NCI-H1694 (cell line): ENCODE data around the gene TBX15.

Experiments
- DNase-seq: peaks from one replicate; lab custom pipeline; 2025; lab: John Stamatoyannopoulos, UW

TBX15 gene

GRCh38 chr1:118984722-118985639, 3.2 kb downstream of the TBX15 start:
- DNase-seq = no peak

- DNase-seq = no peak
These were observed 3.9 kb downstream of the TBX15 start for GRCh38 chr1:118984086-118984721.

- DNase-seq = no peak
These were observed 4.5 kb downstream of the TBX15 start for GRCh38 chr1:118983558-118984041.

- no peak for DNase-seq
These were observed 5.2 kb downstream of the TBX15 start for GRCh38 chr1:118982821-118983557.

GRCh38 chr1:118982266-118982665, 5.9 kb downstream of the TBX15 start:
- no peak for DNase-seq

- DNase-seq = no peak
These were observed 6.7 kb downstream of the TBX15 start for GRCh38 chr1:118981436-118981835.

- DNase-seq = no peak
These were observed 8.2 kb downstream of the TBX15 start for GRCh38 chr1:118979754-118980575.

- DNase-seq = no peak
These were observed 9.0 kb downstream of the TBX15 start for GRCh38 chr1:118978914-118979701.

GRCh38 chr1:118977600-118977999, 10.5 kb downstream of the TBX15 start:
- no peak for DNase-seq

- DNase-seq = no peak
These were observed 13.5 kb downstream of the TBX15 start for GRCh38 chr1:118974661-118975060.

- no peak for DNase-seq
These were observed 14.5 kb downstream of the TBX15 start for GRCh38 chr1:118973531-118974137.

GRCh38 chr1:118973032-118973431, 15.1 kb downstream of the TBX15 start:
- DNase-seq = no peak

- DNase-seq = no peak
These were observed 17.7 kb downstream of the TBX15 start for GRCh38 chr1:118970451-118970850.

- DNase-seq = no peak
These were observed 24.4 kb downstream of the TBX15 start for GRCh38 chr1:118963456-118964430.

- no peak for DNase-seq
These were observed 25.0 kb downstream of the TBX15 start for GRCh38 chr1:118963138-118963455.

- no peak for DNase-seq
These were observed 27.0 kb downstream of the TBX15 start for GRCh38 chr1:118961156-118961555.

- DNase-seq = no peak
These were observed 27.5 kb downstream of the TBX15 start for GRCh38 chr1:118960567-118961136.

GRCh38 chr1:118960026-118960561, 28.0 kb downstream of the TBX15 start:
- DNase-seq = no peak
